ENCODE measurements around the gene MAGIX.

MAGIX gene

DNA sequence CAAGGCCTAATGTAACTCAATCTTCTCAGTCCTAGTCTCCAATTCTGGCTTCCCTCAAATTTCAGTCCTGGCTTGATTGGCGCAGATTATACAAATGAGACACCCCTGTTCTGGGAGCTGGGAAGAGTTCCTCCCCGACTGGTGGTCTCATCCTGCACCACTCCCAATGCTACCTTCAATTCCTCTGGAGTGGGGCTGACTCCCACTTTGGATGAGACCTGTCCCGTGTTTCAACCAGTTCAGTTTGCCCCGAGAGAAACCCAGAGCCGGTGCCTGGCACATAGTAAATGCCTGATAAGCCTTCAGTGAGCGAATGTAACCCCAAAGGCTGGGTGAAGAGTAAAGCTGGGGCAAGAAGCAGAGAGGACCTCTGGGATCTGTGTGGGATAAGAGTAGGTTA is 41.5 kb downstream of the MAGIX start:
- DNase-seq (ENCODE audit: extremely low read depth in 1 of 2, low read depth in 1 of 2): no peak

DNA sequence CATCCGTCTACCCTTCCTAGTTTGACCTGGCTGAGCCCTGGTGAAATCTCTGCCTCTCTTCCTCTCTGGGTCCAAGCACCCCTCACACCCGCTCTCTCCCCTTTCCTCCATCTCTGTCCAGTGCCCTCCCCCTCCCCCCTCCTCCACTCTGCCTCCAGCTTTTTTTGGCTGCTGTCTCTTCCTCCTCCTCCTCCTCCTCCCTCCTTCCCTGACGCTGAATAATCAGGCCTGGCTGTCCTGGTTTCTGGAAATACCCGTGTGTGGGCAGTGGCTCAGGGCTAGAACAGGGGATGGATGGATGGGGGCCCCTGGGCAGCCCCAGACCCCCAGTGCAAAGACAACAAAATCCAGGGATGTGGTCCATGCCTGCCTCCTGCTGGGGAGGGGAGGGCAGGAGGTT is 42.2 kb downstream of the MAGIX start:
- no peak for DNase-seq (ENCODE audit: extremely low read depth in 1 of 2, low read depth in 1 of 2)

DNA sequence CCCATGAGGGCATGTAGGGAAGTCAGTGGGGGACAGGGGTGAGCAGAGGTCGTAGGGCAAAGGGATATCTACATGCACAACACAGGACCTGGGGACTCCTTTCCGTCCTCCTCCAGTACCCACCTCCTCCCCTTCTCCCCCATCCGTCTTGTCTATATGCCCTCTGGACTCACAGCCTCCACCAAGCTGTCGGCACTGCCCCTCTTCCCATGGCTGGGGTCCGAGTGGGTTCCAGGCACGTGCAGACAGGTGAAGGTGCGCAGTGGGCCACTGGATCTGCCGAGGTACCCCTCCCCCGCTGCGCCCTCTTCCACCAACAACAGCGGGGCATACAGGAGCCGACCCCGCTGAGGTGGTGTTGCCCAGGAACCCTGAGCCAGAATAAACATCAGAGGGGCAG is 42.9 kb downstream of the MAGIX start:
- DNase-seq (ENCODE audit: extremely low read depth in 1 of 2, low read depth in 1 of 2): no peak

DNA sequence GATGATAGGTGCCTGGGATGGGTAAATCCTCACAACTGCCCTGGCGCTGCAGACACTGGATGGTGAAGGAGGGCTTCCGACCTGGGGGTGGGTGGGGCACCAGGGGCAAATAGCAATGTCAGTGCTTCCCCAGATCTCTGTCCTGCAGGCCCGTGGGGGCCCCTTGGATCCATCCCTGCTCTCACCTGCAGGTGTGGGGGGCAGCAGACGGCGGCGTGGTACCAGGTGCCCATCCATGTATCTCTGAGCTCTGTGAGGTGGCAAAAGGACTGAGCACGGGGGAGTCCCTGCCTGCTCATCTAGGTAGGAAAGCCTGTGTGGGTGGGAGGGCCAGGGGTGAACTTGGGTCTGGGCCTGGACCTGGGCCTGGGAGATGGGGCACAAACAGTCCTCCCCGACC is 44.0 kb downstream of the MAGIX start:
- DNase-seq (ENCODE audit: extremely low read depth in 1 of 2, low read depth in 1 of 2): no peak

DNA sequence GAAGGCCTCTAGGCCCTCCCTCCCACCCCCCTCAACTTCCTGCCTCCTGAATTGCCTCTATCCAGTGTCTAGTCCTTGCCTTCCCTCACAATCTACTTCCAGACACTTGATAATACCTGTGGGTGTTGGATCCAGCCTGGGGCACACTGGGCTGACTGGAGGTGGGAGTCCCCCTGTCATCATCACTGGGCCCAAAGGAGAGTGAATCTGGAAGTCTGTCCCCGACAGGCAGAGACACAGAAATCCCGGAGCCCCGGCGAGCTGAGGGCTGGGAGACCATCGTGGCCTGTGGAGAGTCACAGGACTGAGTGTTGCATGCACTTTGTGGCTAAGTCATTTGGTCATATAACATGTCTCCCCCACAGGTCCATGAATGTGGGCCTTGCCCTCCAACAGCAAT is 45.8 kb downstream of the MAGIX start:
- no peak for DNase-seq (ENCODE audit: extremely low read depth in 1 of 2, low read depth in 1 of 2)

DNA sequence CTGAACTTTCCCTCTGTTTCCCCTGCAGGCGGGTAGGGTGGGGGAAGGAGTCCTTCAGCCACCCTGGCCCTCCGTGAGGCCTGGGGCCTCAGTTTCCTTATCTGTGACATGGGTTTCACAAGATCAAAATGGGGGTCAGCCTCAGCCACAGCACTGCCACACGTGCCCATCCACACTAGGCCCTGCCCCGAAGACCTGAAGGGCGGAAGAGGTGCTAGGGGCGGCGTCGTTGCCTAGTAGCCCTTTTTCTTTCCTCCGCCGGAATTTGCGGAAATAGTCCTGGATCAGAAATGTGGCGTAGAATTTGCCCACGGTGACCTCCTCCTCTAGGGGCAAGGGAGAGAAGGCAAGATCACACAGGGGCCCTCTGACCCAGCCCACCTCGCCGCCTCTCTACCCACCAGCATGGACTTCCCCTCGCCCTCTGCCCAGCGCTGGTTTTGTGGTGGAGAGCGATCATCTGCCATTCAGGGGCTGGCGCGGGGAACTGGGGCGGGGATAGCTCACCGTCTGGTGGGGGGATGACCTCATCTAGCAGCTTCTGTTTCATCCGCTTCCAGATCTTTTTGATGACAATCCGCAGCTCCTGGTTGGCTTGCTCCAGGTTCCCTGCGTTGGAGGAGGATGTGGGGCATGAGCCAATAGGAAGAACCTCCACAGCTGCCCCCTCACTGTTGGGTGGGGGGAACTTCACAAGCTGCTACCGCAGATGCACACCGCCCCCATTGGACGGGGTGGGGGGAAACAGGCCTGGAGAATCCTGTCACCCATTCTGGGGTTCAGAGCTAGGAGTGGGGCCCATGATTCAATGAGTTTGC is 47.1 kb downstream of the MAGIX start:
- no peak for DNase-seq (ENCODE audit: extremely low read depth in 1 of 2, low read depth in 1 of 2)

DNA sequence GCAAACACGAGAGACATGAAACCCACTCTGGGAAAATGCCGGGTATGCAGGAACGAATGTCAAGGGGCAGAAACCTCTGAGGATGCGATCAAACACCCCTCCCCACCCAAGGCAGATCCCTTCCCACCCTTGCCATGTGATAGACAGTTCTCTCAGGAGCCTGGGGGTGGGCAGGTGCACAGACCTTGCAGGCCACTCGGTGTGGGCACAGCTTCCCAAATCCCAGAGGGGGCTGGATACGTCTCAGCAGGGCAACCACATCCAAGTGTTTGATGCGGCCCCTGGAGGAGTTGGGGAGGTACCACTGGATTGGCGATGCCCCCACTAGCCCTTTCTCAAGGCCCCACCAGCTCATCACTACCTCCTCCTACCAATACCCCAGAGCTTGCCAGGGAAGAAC is 47.8 kb downstream of the MAGIX start:
- no peak for DNase-seq (ENCODE audit: extremely low read depth in 1 of 2, low read depth in 1 of 2)

DNA sequence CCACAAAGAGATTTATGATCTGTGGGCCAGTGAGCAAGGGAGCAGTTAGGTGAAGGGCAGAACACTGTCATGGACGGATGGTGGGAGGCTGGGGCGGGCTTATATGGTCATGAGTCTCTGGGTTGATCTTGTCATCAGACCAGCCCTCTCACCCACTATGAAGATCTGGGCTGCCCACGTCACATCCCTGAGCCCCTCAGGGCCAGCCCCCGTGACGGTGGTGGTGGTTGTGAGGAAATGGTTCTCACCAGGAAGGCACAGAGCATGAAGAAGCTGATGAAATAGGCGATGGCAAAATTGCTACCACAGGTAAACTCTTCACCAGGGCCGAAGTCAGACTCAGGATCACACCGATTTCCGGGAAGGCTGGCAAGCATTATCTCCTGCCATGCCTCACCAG is 48.5 kb downstream of the MAGIX start:
- DNase-seq (ENCODE audit: extremely low read depth in 1 of 2, low read depth in 1 of 2): no peak

DNA sequence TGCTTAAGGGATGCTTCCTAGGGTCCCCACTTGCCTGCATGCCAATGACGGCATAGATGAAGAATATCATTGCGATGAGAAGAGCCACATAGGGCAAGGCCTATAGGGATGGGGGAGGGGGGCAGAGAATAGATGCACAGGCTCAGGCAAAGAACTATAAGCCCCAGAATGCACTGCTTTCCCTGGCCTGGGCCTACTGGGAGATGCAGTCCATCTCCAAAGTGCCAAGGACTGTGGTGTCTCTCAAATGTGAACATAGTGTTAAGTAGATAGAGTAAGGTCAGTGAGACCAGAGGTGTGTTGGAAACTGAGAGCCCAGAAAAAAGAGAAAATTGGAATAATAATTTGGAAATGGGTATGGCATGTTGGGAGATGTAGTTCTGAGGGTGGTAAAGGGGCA is 49.7 kb downstream of the MAGIX start:
- DNase-seq (ENCODE audit: extremely low read depth in 1 of 2, low read depth in 1 of 2): no peak

DNA sequence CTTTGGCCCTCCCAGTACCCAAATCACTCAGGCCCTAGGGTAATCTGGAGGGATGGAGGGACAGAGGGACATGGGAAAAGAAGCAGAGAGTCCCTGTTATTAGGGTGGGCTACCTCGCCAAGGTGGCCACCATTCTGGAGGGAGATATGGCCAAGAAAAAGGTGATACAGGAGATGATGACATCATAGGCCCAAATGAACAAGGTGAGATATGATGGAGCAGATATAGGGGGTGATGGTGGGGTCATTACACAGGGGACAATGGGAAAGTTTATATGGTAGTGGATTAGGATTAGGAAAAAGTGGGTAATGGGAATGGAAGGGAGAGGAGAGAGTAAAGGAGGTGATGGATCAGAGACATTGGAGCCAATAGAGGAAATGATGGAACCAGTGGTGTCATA is 50.3 kb downstream of the MAGIX start:
- no peak for DNase-seq (ENCODE audit: extremely low read depth in 1 of 2, low read depth in 1 of 2)

DNA sequence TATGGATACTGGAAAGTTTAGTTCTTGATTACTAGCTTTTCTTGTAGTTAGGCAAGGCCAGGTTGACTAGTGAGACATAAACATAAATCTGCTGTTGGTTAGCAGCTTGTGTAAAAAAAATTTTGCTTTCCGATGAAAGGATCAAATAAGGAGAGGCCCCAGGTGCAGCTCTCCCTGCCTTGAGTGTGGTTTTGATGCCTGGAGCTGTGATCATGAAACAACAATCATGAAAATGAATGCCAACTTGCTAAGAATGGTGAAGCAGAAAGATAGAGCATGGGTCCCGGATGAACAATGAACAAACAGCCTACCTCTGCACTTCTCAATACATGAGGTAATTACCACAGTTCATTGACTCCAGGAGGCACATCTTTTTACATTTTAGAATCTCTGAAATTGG is 51.9 kb downstream of the MAGIX start:
- DNase-seq (ENCODE audit: extremely low read depth in 1 of 2, low read depth in 1 of 2): no peak

DNA sequence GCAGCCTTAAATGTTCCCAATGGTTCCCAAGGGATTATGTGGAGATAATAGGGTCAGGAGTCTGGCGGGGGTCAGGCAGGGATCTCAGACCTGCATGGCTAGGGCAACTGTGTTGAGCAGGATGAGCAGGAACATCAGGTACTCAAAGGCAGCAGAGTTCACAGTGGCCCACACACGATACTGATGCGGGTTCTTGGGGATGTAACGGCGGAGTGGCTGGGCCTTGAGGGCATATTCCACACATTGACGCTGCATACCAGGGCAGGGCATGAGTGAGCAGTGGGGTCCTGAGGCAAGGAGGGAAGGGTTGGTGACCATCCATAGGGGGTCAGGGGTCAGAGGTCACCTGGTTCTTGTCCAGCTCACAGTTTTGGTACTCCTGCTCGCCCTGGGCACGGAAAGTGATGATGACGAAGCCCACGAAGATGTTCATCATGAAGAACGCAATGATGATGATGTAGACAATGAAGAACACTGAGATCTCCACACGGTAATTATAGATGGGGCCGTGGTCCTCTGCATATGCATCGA is 52.5 kb downstream of the MAGIX start:
- no peak for DNase-seq (ENCODE audit: extremely low read depth in 1 of 2, low read depth in 1 of 2)

All from activated CD8-positive, alpha-beta memory T cell treated with anti-CD3 and anti-CD28 coated beads for 1 hour (primary cell).